ENCODE data around the gene TMEM215. TPM values are rescaled to one million over a fixed set of nuclear protein-coding genes. Genes with fewer than 3 reads are reported as not detected.
"Not testable (repeated sequence)": the region's sequence is repeated elsewhere in the genome, so short reads cannot be mapped to it uniquely, and the experiment has no call there.

The TMEM215 gene
- total RNA-seq, 4 donors from 2014 or later: not detected

DNA sequence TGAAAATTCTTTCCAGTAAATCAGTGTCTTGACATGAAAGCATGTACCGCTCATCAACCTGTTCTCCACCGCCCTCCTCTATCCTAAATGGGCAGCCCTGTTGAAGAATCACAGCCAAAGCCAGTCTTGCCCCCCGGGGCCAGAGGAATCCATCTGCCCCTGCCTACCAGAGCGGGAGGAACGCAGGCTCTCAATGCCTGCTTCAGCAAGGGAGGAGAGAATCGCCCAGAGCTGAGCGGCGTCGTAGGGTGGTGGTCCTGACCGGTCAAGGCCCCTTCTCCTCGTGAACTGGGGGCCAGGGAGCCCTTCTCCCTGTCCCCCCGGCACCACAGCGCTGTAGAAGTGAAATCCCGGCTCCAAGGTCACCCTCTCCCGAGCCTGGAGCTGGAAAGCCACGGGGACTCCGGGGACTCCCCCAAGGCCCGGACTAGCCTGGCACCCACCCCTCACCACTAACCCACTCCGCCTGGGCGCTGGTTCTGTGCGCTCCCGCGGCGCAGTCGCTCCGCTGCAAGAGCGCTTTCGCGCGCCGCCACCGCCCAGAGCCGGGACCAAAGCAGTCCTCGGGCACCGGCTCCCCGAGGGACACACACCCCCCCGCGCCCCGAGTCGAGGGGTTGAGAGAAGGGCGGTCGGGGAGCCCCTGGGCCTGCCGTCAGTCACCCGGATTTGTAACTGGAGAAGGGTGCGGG is 718 bp upstream of the TMEM215 start:
- no peak for DNase-seq (ENCODE audit: low spot score in 2 of 2)
- intact Hi-C loops (cut with DNase I; ENCODE audit: low total_unique reads): no loop called here
- WGBS, 2 donors: 6 to 11% methylated on average over 32 to 33 of the region's 45 CpGs
- TF ChIP-seq POLR2A (IDR thresholded peaks at IDR 0.05) (no peak), CTCF (IDR thresholded peaks at IDR 0.05) (no peak)
- no peak overlapping the region for H3K4me3 ChIP-seq (ENCODE audit: low read depth, poor library complexity, severe bottlenecking)

GRCh38 chr9:32787816-32788215 is 4.5 kb downstream of the TMEM215 start:
- intact Hi-C loops (cut with DNase I; ENCODE audit: low total_unique reads): no loop called here
- no peak overlapping the region for H3K4me3 ChIP-seq (ENCODE audit: low read depth, poor library complexity, severe bottlenecking)
- TF ChIP-seq POLR2A (IDR thresholded peaks at IDR 0.05) (no peak), CTCF (IDR thresholded peaks at IDR 0.05) (no peak)
- WGBS, 2 donors: 34 to 44% methylated on average over 2 of the region's 2 CpGs
- no peak for DNase-seq (ENCODE audit: low spot score in 2 of 2)

- intact Hi-C loops (cut with DNase I; ENCODE audit: low total_unique reads); DNase-seq (ENCODE audit: low spot score in 2 of 2); H3K4me3 ChIP-seq (ENCODE audit: low read depth, poor library complexity, severe bottlenecking): not testable (repeated sequence)
- 53 to 59% methylated on average over 3 of the region's 3 CpGs for WGBS, 2 donors
Observed at GRCh38 chr9:32796015-32796414, 12.7 kb downstream of the TMEM215 start.

GRCh38 chr9:32801530-32801929 is 18.2 kb downstream of the TMEM215 start:
- no peak overlapping the region for H3K4me3 ChIP-seq (ENCODE audit: low read depth, poor library complexity, severe bottlenecking)
- 71% methylated on average over 1 of the region's 1 CpG for WGBS, 2 donors
- no peak for DNase-seq (ENCODE audit: low spot score in 2 of 2)
- TF ChIP-seq CTCF (IDR thresholded peaks at IDR 0.05): no peak
- TF ChIP-seq POLR2A (IDR thresholded peaks at IDR 0.05): no peak
- intact Hi-C loops (cut with DNase I; ENCODE audit: low total_unique reads): no loop called here

DNA sequence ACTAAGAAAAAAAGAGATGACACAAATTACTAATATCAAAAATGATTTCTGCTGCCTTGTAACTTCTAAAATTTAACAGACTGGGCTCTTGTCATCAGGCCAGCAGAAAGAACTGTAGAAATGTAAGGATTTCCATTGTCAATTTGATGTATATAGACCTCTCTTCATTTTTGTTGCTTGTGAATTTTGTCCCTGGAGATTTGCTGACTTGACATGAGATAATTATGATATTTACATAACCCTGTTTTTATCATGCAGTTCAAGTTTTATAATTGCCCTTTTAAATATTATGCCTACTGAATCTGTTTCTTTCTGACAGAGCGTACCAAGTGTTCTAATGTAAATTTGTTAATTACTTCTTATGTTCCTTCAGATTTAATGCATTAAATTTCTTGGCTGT is 23.9 kb downstream of the TMEM215 start:
- no peak for TF ChIP-seq POLR2A (IDR thresholded peaks at IDR 0.05)
- TF ChIP-seq CTCF (IDR thresholded peaks at IDR 0.05): no peak
- intact Hi-C loops (cut with DNase I; ENCODE audit: low total_unique reads): no loop called here
- no peak for DNase-seq (ENCODE audit: low spot score in 2 of 2)
- 92 to 94% methylated on average over 1 of the region's 1 CpG for WGBS, 2 donors
- no peak overlapping the region for H3K4me3 ChIP-seq (ENCODE audit: low read depth, poor library complexity, severe bottlenecking)

- WGBS, 2 donors: 47% methylated on average over 3 of the region's 3 CpGs
- intact Hi-C loops (cut with DNase I; ENCODE audit: low total_unique reads): no loop called here
- TF ChIP-seq CTCF (IDR thresholded peaks at IDR 0.05): no peak
- no peak for TF ChIP-seq POLR2A (IDR thresholded peaks at IDR 0.05)
Observed at GRCh38 chr9:32811246-32811645, 27.9 kb downstream of the TMEM215 start.

More at GRCh38 chr9:32811246-32811645, 27.9 kb downstream of the TMEM215 start:
- H3K4me3 ChIP-seq (ENCODE audit: low read depth, poor library complexity, severe bottlenecking): no peak overlapping the region
- no peak for DNase-seq (ENCODE audit: low spot score in 2 of 2)
